ENCODE measurements around the gene ZFHX3.

Gene ZFHX3

DNA sequence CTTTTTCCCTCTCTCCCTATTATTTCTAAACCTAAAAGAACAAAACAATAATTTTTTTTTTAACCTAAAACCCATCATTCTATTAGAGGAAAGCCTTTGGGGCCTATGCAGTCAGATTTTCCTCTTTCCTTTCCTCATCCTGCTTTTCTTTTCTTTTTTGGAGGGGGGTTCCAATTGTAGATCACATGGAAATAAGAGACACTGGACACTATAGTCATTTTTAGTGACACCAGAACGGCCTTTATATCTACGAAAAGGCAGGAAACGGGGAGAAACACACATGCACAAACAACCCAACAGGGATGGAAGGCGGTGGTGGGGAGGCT is 5.1 kb upstream of the ZFHX3 start:
- CTCF ChIA-PET: no interaction called here
- POLR2A ChIA-PET: no interaction called here
- TF ChIP-seq, protein P1, sequence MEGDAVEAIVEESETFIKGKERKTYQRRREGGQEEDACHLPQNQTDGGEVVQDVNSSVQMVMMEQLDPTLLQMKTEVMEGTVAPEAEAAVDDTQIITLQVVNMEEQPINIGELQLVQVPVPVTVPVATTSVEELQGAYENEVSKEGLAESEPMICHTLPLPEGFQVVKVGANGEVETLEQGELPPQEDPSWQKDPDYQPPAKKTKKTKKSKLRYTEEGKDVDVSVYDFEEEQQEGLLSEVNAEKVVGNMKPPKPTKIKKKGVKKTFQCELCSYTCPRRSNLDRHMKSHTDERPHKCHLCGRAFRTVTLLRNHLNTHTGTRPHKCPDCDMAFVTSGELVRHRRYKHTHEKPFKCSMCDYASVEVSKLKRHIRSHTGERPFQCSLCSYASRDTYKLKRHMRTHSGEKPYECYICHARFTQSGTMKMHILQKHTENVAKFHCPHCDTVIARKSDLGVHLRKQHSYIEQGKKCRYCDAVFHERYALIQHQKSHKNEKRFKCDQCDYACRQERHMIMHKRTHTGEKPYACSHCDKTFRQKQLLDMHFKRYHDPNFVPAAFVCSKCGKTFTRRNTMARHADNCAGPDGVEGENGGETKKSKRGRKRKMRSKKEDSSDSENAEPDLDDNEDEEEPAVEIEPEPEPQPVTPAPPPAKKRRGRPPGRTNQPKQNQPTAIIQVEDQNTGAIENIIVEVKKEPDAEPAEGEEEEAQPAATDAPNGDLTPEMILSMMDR (IDR thresholded peaks at IDR 0.05; ENCODE audit: control extremely low read depth, extremely low read depth, low read depth, missing control alignments): no peak
- DNase-seq (ENCODE audit: extremely low spot score): no peak

DNA sequence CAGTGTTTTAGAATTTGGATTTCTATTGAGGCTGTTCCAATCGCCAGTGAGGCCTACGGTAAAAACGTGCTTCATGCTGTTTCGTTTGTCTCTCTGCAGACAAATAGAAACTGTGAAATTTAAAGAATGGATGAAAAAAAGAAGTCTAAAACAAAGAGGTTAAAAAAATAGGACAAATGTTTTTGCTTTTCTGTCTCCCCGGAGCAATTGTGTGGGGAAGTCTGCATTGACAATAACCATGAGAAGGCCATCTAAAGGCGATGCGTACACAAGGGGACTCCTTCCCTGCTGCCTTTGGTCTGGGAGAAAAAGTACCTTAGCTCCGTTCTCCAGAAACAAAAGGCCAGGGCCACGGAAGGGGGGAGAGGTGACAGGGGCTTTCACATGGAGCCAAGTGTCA is 4.6 kb upstream of the ZFHX3 start:
- no peak for DNase-seq (ENCODE audit: extremely low spot score)

DNA sequence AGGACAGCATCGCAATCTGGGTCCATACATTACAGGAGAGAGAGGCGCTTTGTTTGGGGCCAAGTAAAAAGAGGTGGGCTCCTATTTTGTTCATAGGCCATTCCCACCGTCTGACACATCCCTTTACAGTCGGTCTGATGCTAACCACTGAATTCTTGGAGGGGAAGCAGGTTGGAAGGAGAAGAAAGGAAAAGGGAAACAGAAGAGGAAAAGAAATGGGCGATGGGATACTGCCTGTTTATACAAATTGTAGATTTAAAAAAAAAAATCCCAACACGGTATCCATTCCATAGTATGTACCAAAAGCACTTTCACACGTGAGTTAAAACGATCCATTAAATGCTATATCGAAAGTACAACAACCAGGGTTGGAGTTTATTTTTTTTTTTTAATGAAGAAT is 4.0 kb upstream of the ZFHX3 start:
- ChIA-PET CTCF (interaction anchor here (1.0 kb wide), 1 partner anchor 10 kb away, joined by 3 read pairs; no protein-coding TSS in a partner anchor), POLR2A (no interaction called here)
- no peak for DNase-seq (ENCODE audit: extremely low spot score)
- TF ChIP-seq, protein P1 (IDR thresholded peaks at IDR 0.05; ENCODE audit: control extremely low read depth, extremely low read depth, low read depth, missing control alignments): no peak

More for the DNA sequence above, 4.6 kb upstream of the ZFHX3 start:
- ChIA-PET POLR2A (no interaction called here), CTCF (no interaction called here)
- TF ChIP-seq, protein P1 (IDR thresholded peaks at IDR 0.05; ENCODE audit: control extremely low read depth, extremely low read depth, low read depth, missing control alignments): no peak

DNA sequence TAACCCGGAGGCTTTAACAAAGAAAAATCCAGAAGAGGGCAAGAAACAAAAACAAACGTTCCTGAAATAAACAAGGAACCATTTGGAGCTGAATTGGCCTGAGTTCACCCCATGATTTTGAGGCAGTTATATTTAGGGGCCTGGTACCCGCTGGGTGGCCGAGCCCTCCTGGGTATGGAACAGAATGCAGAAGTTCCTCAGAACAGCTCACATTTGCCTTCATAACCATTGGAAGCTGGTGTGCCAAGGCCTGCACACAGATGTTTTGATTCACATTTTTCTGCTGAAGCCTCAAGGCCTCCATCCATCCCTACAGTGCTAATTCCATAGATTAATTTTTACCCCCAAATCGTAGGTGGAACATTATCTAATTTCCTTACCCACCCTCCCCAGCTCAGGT is 3.3 kb upstream of the ZFHX3 start:
- CTCF ChIA-PET: interaction anchor here (1.0 kb wide), 1 partner anchor 11 kb away, joined by 3 read pairs; no protein-coding TSS in a partner anchor
- POLR2A ChIA-PET: no interaction called here
- TF ChIP-seq, protein P1 (IDR thresholded peaks at IDR 0.05; ENCODE audit: control extremely low read depth, extremely low read depth, low read depth, missing control alignments): no peak

DNA sequence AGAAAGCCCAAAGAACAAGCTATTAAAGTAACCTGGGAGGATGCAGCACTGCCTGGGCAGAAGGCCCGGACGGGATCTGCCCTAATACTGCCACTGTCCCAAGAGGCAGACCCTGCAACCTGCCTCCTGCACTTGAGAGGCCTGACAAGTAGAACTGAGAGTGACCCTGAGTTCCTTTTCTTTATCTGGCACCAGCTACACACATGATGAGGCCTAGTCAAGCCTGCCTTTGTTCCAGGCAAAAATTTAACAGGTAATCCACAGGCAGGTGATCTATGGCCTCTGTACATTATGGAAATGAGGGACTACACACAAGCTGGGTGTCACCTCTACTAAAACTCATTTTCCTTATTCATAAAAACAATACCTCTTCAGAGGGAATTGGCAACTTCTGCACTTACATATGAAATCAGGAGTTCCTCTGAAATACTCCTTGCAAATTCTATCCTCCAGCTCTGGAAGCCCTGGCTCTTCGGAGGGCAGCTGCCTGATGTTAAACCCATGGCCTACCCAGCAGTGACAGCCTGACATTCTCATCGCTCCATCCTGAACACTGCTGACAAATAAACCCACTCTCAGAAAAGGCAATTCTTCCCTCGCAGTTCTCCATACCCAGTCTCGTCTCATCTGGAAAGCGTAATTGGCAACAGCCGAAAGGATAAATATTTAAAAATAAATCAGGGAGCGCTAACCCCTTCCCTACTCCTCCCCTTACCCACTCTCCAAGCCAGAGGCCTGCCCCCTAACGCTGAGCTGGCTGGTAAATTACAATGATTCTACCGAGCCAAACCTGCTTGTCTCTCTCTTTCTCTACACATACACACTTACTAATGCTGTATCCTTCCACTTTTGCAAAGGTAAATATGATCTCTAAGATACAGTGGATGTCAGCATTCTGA is 2.5 kb upstream of the ZFHX3 start:
- POLR2A ChIA-PET: no interaction called here
- TF ChIP-seq, protein P1 (IDR thresholded peaks at IDR 0.05; ENCODE audit: control extremely low read depth, extremely low read depth, low read depth, missing control alignments): no peak
- DNase-seq (ENCODE audit: extremely low spot score): no peak
- CTCF ChIA-PET: interaction anchor here (1.5 kb wide), 1 partner anchor 15 kb away, joined by 5 read pairs; no protein-coding TSS in a partner anchor

More for the DNA sequence above, 3.3 kb upstream of the ZFHX3 start:
- DNase-seq (ENCODE audit: extremely low spot score): no peak

DNA sequence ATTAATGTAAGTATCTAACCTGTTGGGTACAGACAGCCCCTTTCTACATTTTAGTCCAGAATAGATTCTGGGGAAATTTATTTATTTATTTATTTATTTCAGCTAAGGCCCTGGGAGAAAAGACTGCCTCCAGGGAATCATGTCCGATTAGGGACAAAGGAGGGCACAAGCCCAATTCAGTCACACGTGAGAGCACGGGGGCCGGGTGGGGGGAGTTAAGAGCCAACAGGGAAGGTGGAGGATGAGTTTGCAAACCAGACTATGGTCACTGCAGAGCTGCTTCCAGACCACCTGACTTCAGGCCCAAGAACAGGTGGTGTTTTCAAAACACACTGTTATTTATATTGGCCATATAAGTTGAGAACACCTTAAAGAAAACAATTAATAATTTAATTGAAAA is 1.6 kb upstream of the ZFHX3 start:
- CTCF ChIA-PET: interaction anchor here (0.6 to 1.5 kb wide), 2 partner anchors 14 to 557 kb away, joined by 3 to 5 read pairs; no protein-coding TSS in a partner anchor
- POLR2A ChIA-PET: no interaction called here
- TF ChIP-seq, protein P1 (IDR thresholded peaks at IDR 0.05; ENCODE audit: control extremely low read depth, extremely low read depth, low read depth, missing control alignments): no peak
- DNase-seq (ENCODE audit: extremely low spot score): no peak

Data from GM10248 (cell line).